Smooth muscle cell of the umbilical artery (primary cell): Measurements from ENCODE around the gene OR52E1. TPM values are rescaled to one million over a fixed set of nuclear protein-coding genes. Genes with fewer than 3 reads are reported as not detected.

Experiments
- total RNA-seq: library from RNA; depleted of rRNA; stranded (reverse); fragments of >200 nt; gene quantifications from 2 replicates; pipeline ENCODE4 v1.2.3, GENCODE V29; 2014

OR52E1 gene
- total RNA-seq = not detected in 2 replicates

GRCh38 chr11:5069272-5069671 lies at the start of gene OR52E1:
TSS of gene OR52E1 (plus strand) at chr11:5069572.

GRCh38 chr11:5046226-5046625 lies 23.1 kb upstream of the OR52E1 start, which contains the start of gene OR52J3:
TSS of gene OR52J3 (plus strand) at chr11:5046526. CDS start at chr11:5046526, 0 bp downstream.

DNA sequence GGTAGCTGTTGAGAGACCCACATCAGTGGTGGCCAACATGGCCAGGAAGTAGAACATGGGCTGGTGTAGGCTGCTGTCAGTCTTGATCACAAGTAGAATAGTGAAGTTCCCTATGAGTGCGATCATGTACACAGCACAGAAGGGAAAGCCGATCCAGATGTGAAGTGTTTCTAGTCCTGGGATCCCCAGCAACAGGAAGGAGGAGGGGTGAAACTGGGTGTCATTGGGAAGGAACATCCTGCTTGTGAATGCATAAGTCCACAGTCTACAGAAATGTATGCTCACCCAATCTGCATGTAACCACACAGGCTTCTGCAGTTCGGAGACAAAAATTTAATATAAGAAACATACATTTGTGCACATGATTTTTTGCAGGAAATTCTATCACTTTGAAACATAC lies 10.0 kb upstream of the OR52E1 start, which contains the start of gene OR52E2:
Gene OR52E2 (minus strand): TSS at position 237 of the 400 bp plus-strand sequence. CDS start 0 bp downstream, at position 237.

Other genes starting within 250 kb of the OR52E1 start
- not detected in 2 replicates for gene OR51F2, start 248.3 kb upstream of the OR52E1 start, total RNA-seq
- not detected in 2 replicates for gene OR51S1, start 220.4 kb upstream of the OR52E1 start, total RNA-seq
- gene OR51T1, start 187.7 kb upstream of the OR52E1 start, total RNA-seq = not detected in 2 replicates
- gene OR51A7, start 165.8 kb upstream of the OR52E1 start, total RNA-seq = not detected in 2 replicates
- gene OR51G2, start 150.2 kb upstream of the OR52E1 start, total RNA-seq = not detected in 2 replicates
- gene OR51G1, start 145.2 kb upstream of the OR52E1 start, total RNA-seq = not detected in 2 replicates
- not detected in 2 replicates for gene OR51A4, start 122.0 kb upstream of the OR52E1 start, total RNA-seq
- not detected in 2 replicates for gene OR51A2, start 113.9 kb upstream of the OR52E1 start, total RNA-seq
- not detected in 2 replicates for gene OR51L1, start 74.7 kb upstream of the OR52E1 start, total RNA-seq
- gene OR52J3, start 23.0 kb upstream of the OR52E1 start, total RNA-seq = 0.30 TPM in 1 of 2 replicates, not detected in the other
- gene OR52E2, start 9.9 kb upstream of the OR52E1 start, total RNA-seq = not detected in 2 replicates
- gene OR52A5, start 68.8 kb downstream of the OR52E1 start, total RNA-seq = not detected in 2 replicates
- gene OR52A1, start 85.2 kb downstream of the OR52E1 start, total RNA-seq = not detected in 2 replicates
- gene OR51V1, start 131.1 kb downstream of the OR52E1 start, total RNA-seq = not detected in 2 replicates
- not detected in 2 replicates for gene HBB, start 157.5 kb downstream of the OR52E1 start, total RNA-seq
- gene HBD, start 164.9 kb downstream of the OR52E1 start, total RNA-seq = not detected in 2 replicates
- gene HBG1, start 180.3 kb downstream of the OR52E1 start, total RNA-seq = 0.37 TPM in 1 of 2 replicates, not detected in the other
- gene HBG2, start 185.2 kb downstream of the OR52E1 start, total RNA-seq = not detected in 2 replicates
- 0.23 TPM in 1 of 2 replicates, not detected in the other for gene HBE1, start 200.4 kb downstream of the OR52E1 start, total RNA-seq
- gene OR51B4, start 232.4 kb downstream of the OR52E1 start, total RNA-seq = not detected in 2 replicates